ENCODE measurements around the gene PCDH9.

The PCDH9 gene

GRCh38 chr13:67224148-67224846 lies 5.8 kb downstream of the PCDH9 start:
- peak; percentile 63 for DNase-seq (ENCODE audit: low read depth, low spot score)

DNA sequence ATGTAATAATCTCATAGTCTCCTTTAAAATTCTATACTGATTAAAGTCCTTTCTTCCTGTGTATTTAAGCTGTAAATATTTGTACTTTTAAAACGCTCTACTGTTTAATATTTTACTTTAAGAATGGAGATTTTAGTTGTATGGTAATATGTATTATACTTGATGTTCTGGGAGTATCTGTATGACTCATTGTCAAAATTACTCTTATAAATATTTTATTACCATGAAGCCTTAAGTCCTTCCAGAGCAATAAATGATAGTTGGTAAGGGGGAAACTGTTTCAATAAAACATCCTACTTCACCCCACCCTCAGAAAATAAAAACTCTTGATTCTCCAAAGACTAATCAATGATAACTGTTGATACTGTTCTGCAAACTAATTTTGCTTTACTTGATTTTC lies 6.4 kb downstream of the PCDH9 start:
- DNase-seq (ENCODE audit: low read depth, low spot score) = no peak

- DNase-seq (ENCODE audit: low read depth, low spot score) = no peak
Observed at GRCh38 chr13:67223024-67223423, 7.1 kb downstream of the PCDH9 start.

- DNase-seq (ENCODE audit: low read depth, low spot score) = no peak
Observed at GRCh38 chr13:67221630-67222226, 8.4 kb downstream of the PCDH9 start.

DNA sequence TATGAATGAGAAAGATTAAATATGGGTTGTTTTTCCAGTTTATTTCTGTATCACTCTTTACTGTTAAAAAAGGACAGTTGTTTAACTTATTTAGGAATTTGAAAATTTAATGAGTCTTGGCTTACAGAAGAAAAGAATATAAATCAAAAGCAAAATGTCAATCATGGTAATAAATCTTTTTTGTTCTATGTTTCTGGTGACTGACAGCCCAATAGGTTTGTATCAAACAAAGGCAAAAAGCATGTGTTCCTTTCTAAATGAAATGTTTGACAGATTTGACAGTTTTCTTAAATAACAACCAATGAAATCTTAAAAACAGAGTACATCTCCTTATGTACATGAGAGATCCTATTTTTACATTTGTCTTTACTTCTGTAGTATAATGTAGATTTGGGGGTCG lies 11.0 kb downstream of the PCDH9 start:
- no peak for DNase-seq (ENCODE audit: low read depth, low spot score)

DNA sequence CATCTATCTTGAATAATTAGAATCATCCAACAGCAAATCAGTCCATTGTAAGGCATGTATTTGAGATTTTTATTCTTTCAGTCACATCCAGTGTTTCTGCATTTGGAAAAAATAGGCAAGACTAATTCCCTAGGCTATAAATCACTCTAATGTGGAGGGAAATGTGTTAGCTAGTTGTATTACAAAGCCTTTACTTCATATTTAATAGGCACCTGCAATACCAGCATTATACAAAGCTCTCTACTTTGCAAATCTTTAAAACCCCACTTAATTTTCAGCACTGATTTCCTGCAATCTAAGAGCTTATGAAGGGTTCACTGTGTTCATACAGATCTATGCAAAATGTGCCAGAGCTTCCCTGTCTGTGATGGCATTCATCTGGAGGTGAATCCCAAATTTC lies 12.3 kb downstream of the PCDH9 start:
- DNase-seq (ENCODE audit: low read depth, low spot score) = no peak

DNA sequence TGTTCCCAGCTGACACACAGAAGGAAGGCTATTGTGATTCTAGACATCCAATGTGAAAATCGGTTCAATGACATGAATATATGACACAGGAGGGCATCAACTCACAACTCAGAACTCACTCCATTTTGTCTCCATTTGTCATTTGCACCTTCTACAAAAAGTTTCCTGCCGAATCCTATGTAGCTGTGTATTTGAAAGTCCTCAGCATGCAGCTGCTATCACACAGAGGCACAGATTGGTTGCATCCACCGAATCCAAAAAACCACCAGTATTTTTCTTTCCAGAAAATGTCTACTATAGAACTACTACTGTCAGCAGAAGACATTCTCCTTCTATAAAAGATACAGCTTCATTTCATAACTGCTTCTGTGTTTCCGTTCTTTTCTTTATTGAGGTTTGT lies 13.3 kb downstream of the PCDH9 start:
- no peak for DNase-seq (ENCODE audit: low read depth, low spot score)

DNA sequence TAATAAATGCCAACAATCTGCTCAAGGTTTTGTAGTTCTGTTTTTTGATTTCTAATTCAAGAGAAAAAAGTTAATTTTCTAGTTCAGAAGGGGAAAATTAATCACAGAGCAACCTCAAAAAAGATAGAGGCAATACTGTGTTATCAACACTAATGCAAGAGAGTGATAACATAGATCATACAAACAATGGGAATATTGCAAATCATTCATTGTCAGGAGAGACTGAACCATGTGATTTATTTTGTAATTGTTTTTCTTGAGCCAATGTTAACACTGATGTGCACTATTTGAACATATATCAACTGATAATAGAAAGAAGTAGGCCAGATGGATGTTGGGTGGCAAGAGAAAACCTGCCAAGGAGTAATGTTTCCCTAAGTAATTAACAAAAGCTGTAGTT lies 19.9 kb downstream of the PCDH9 start:
- no peak for DNase-seq (ENCODE audit: low read depth, low spot score)

- DNase-seq (ENCODE audit: low read depth, low spot score) = no peak
Observed at GRCh38 chr13:67208552-67208951, 21.6 kb downstream of the PCDH9 start.

- DNase-seq (ENCODE audit: low read depth, low spot score) = no peak
Observed at GRCh38 chr13:67204764-67205163, 25.4 kb downstream of the PCDH9 start.

DNA sequence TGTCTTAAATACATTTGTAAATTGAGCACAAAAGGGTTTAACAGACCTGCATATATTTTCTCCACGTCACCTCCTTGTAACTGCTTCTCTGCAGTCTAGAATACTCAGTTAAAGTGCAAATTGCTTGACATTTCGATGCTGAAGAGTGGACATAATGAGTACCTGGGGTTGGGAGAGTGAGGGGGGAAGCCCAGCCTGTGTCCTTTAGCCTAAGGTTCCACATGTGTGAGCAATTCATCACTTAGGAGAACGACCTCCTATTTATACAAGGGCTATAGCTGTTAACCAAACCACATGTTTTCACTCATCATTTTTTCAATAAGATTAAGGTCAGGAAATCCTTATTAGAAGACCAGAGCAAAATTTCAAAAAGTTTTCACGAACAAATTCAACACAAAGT lies 29.5 kb downstream of the PCDH9 start:
- DNase-seq (ENCODE audit: low read depth, low spot score) = no peak

DNA sequence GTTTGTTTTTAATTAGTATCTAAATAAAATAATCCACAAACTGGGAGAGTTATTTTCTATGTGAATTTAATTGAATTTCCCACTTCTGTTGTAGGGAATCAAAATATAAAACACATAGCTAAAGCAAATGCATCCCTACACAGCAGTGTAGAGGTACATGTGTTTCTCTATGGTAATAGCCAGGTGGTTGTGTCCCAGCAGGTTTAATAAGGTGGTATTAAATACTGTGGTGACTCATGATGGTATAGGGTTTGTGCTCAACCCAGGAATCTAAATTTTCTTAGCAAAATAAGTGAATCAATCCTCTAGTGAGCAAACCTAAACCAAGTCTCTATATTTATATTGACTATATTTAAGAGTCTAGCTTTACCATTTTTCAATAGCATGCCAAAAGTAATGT lies 30.0 kb downstream of the PCDH9 start:
- DNase-seq (ENCODE audit: low read depth, low spot score) = no peak

DNA sequence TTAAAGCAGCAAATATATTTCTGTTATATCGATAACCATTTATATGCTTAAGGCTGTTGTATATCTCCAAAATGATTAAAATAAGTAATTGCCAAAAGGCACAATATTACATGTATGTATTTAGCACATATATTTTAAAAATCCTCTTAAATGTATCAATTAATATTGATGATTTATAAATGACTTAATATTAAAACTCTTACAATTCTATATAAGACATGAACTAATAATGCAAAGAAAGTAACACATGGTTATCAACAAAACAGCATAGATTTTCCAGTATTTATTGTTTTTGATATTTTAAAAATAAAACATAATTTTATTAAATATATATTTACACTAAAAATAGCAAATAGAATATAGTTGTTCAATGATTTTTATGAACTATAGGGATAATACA lies 32.4 kb downstream of the PCDH9 start:
- no peak for DNase-seq (ENCODE audit: low read depth, low spot score)

DNA sequence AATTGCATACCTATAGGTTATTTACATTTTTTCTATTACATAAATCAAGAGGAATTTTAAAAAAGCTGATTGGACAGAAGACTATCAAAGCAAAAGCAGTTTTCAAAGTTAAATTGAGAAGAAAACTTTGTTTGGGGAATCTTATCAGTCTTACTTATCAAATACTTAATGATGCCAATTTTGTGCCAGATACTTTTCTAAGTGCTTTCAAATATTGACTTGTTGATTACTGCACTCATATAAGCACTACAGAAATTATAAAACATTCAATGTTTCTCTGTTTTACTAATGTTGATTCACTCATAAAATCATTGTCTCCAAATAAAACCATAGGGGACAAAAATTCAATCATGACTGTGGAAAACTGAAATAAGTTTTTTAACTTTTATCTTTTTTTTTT lies 36.2 kb downstream of the PCDH9 start:
- no peak for DNase-seq (ENCODE audit: low read depth, low spot score)

- no peak for DNase-seq (ENCODE audit: low read depth, low spot score)
Observed at GRCh38 chr13:67192751-67193150, 37.4 kb downstream of the PCDH9 start.

- DNase-seq (ENCODE audit: low read depth, low spot score) = peak; percentile 15
Observed at GRCh38 chr13:67186995-67187569, 43.1 kb downstream of the PCDH9 start.

DNA sequence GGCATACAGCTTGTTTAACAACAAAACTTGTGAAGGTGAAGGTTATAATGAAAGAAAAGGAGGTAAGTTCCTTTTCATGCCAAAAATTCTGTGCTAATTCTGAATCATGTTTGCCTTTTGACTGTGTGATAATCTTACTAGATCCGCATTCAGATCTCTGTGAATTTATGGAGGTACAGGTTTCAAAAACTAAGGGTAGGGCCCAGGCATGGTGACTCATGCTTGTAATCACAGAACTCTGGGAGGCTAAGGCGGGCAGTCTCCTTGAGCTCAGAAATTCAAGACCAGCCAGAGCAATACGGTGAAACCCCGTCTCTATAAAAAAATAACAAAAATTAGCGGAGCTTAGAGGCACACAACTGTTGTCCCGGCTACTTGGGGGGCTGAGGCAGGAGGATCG lies 45.9 kb downstream of the PCDH9 start:
- DNase-seq (ENCODE audit: low read depth, low spot score) = no peak

DNA sequence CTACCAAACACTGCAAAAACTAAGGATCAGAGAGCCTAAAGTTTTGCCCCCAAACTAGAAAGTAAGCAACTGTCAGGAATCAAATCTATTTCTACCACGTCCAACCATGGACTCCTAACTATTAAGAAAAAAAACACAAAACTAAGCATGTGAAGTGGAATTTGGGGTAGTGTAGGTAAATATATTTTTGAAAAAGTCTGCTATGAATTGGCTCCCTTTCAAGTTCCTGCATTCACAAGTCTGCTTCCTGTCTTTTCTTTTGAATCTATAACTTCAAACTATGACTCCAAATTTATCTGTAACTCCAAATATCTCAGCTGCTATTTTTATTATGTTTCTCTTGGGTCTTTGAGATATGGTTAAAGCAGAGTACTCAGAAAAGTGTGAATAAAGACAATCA lies 47.0 kb downstream of the PCDH9 start:
- no peak for DNase-seq (ENCODE audit: low read depth, low spot score)

- DNase-seq (ENCODE audit: low read depth, low spot score) = no peak
Observed at GRCh38 chr13:67175836-67176459, 54.2 kb downstream of the PCDH9 start.

GRCh38 chr13:67168384-67168783 lies 61.8 kb downstream of the PCDH9 start:
- DNase-seq (ENCODE audit: low read depth, low spot score) = no peak

GRCh38 chr13:67167420-67167819 lies 62.7 kb downstream of the PCDH9 start:
- DNase-seq (ENCODE audit: low read depth, low spot score) = no peak

DNA sequence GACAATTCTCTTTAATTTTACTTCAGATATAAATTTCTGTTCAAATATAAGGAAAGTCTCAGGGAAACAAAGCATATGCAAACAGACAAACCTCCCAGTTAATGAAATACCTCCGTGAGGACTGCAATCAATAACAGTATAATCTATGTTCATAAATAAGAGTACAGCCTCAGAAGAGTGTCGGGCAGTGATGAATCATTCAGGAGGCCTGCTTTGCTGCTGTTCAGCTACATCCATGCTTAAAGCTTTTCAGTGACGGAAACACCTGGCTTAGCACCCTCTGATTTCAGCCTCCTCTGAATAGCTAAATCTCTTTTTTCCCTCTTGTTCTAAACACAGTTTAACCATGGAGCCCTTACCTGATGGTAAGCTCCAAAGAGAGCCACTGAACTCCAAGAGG lies 69.0 kb downstream of the PCDH9 start:
- DNase-seq (ENCODE audit: low read depth, low spot score) = no peak

- no peak for DNase-seq (ENCODE audit: low read depth, low spot score)
Observed at GRCh38 chr13:67158903-67159302, 71.2 kb downstream of the PCDH9 start.
